GM12892 (cell line): ENCODE results near the gene SOX13.

ENCODE experiments used
- POLR2A ChIP-seq: IDR thresholded peaks from 2 replicates; pipeline ENCODE4 v1.6.1; 2011; ENCODE audit warnings: low read depth, low read length, control low read depth
- POLR2AphosphoS5 ChIP-seq: IDR thresholded peaks from 2 replicates; pipeline ENCODE4 v1.6.1; 2011; ENCODE audit warnings: low read depth, low read length, control low read depth

- TF ChIP-seq POLR2A, result no peak
- no peak for TF ChIP-seq POLR2AphosphoS5
These were observed 3.3 kb downstream of the SOX13 start for GRCh38 chr1:204075890-204076846.
